ELF-1 (cell line): Measurements from ENCODE around the gene PLSCR3.

Experiments used
- DNase-seq: peaks from one replicate; pipeline ENCODE4 v3.0.0-alpha.2; 2016; ENCODE audit warnings: low read depth, low spot score

Gene PLSCR3

GRCh38 chr17:7426896-7427489 is 32.7 kb upstream of the PLSCR3 start:
- no peak for DNase-seq

- no peak for DNase-seq
Observed at GRCh38 chr17:7426203-7426863, 32.0 kb upstream of the PLSCR3 start.

- no peak for DNase-seq
Observed at GRCh38 chr17:7425756-7426155, 31.4 kb upstream of the PLSCR3 start.

- DNase-seq = no peak
Observed at GRCh38 chr17:7425316-7425715, 31.0 kb upstream of the PLSCR3 start, which contains the start of gene SPEM2. Gene SPEM2, plus strand, starts transcription at chr17:7425616. Its CDS starts 73 bp downstream, at chr17:7425689.

GRCh38 chr17:7423679-7424078 is 29.4 kb upstream of the PLSCR3 start:
- no peak for DNase-seq

- DNase-seq = no peak
Observed at GRCh38 chr17:7421186-7421585, 26.9 kb upstream of the PLSCR3 start.

GRCh38 chr17:7419819-7420610 is 25.7 kb upstream of the PLSCR3 start, which contains the start of gene SPEM1:
Gene SPEM1, plus strand, starts transcription at chr17:7420324. Its CDS starts 61 bp downstream, at chr17:7420385.
- no peak for DNase-seq

- no peak for DNase-seq
Observed at GRCh38 chr17:7418472-7419152, 24.3 kb upstream of the PLSCR3 start.

GRCh38 chr17:7417056-7417655 is 22.8 kb upstream of the PLSCR3 start:
- DNase-seq = no peak

GRCh38 chr17:7416323-7416722 is 22.0 kb upstream of the PLSCR3 start:
- no peak for DNase-seq

GRCh38 chr17:7415784-7416183 is 21.5 kb upstream of the PLSCR3 start:
- DNase-seq = no peak

- no peak for DNase-seq
Observed at GRCh38 chr17:7414837-7415236, 20.5 kb upstream of the PLSCR3 start.

- DNase-seq = no peak
Observed at GRCh38 chr17:7413346-7413985, 19.1 kb upstream of the PLSCR3 start.

GRCh38 chr17:7411427-7411750 is 17.1 kb upstream of the PLSCR3 start:
- DNase-seq = no peak

GRCh38 chr17:7410634-7411426 is 16.5 kb upstream of the PLSCR3 start:
- no peak for DNase-seq

- DNase-seq = no peak
Observed at GRCh38 chr17:7409716-7410115, 15.4 kb upstream of the PLSCR3 start.

- DNase-seq = no peak
Observed at GRCh38 chr17:7408863-7409262, 14.5 kb upstream of the PLSCR3 start.

- DNase-seq = peak; percentile 20
Observed at GRCh38 chr17:7408252-7408727, 14.0 kb upstream of the PLSCR3 start.

GRCh38 chr17:7407485-7408251 is 13.3 kb upstream of the PLSCR3 start, which contains the start of gene NLGN2:
Gene NLGN2, plus strand, starts transcription at chr17:7407845. Its CDS starts 411 bp downstream, at chr17:7408256.
- peak; percentile 12 for DNase-seq
